Measurements from ENCODE around the gene KCNJ6.

The KCNJ6 gene

GRCh38 chr21:37788503-37788902 lies 127.8 kb downstream of the KCNJ6 start:
- CTCF ChIA-PET = no interaction called here
- no peak for TF ChIP-seq CTCF (IDR thresholded peaks at IDR 0.05; ENCODE audit: control extremely low read depth, extremely low read depth, low read depth, missing control alignments)
- POLR2A ChIA-PET = no interaction called here
- no peak for DNase-seq (ENCODE audit: extremely low spot score)

GRCh38 chr21:37787456-37787855 lies 128.8 kb downstream of the KCNJ6 start:
- no peak for TF ChIP-seq CTCF (IDR thresholded peaks at IDR 0.05; ENCODE audit: control extremely low read depth, extremely low read depth, low read depth, missing control alignments)
- no peak for DNase-seq (ENCODE audit: extremely low spot score)
- ChIA-PET CTCF (interaction anchor here (0.6 kb wide), 1 partner anchor 75 kb away, joined by 3 read pairs; no protein-coding TSS in a partner anchor), POLR2A (no interaction called here)

DNA sequence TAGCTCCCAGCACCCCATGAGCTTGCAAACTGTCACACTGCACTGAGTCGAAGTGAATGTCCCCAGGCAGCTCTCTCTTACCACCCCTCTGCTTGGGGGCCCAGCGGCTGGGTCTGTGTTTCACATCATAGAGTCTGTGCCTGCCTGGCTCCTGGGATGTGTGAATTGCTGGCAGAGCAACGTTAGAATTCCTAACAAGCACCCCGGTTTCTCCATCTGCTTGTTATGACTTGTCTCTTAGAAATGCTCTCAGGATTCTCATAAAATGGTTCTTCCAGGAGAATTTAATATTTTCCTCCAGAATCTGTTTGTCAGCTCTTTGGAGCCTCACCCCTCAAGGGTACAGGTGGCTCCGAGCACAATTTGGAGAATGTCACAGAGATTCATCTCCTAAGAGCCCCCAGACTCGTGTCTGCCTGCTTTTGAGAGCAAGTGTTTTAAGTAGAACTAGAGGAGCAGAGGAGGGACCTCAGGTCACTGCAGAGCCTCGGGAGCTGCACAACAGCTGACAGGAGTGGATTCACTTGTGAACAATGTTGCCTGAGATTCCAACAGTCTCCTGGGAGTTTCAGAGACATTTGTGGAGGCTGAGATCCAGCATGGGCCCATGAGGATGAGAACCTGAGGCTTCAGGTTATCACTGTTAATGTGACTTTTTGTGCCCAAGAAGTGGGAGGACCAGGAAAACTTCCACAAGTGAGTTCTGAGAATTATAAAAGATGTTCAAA lies 131.5 kb downstream of the KCNJ6 start:
- CTCF ChIA-PET = no interaction called here
- POLR2A ChIA-PET = no interaction called here
- no peak for DNase-seq (ENCODE audit: extremely low spot score)
- no peak for TF ChIP-seq CTCF (IDR thresholded peaks at IDR 0.05; ENCODE audit: control extremely low read depth, extremely low read depth, low read depth, missing control alignments)

DNA sequence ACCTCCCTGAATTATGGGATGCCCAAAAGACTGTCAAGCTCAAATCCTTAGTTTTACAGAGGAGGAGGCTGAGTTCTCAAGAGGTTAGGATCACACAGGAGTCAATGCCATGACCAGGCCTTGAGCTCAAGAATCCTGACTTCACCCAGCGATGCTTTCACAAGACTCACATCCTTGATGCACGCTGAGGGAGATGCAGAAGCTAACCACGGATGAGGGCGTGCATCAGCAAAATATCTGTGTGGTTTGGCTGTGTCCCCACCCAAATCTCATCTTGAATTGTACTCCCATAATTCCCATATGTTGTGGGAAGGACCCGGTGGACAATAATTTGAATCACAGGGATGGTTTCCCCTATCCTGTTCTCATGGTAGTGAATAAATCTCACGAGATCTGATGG lies 133.2 kb downstream of the KCNJ6 start:
- ChIA-PET POLR2A (no interaction called here), CTCF (no interaction called here)
- no peak for TF ChIP-seq CTCF (IDR thresholded peaks at IDR 0.05; ENCODE audit: control extremely low read depth, extremely low read depth, low read depth, missing control alignments)
- DNase-seq (ENCODE audit: extremely low spot score) = no peak

DNA sequence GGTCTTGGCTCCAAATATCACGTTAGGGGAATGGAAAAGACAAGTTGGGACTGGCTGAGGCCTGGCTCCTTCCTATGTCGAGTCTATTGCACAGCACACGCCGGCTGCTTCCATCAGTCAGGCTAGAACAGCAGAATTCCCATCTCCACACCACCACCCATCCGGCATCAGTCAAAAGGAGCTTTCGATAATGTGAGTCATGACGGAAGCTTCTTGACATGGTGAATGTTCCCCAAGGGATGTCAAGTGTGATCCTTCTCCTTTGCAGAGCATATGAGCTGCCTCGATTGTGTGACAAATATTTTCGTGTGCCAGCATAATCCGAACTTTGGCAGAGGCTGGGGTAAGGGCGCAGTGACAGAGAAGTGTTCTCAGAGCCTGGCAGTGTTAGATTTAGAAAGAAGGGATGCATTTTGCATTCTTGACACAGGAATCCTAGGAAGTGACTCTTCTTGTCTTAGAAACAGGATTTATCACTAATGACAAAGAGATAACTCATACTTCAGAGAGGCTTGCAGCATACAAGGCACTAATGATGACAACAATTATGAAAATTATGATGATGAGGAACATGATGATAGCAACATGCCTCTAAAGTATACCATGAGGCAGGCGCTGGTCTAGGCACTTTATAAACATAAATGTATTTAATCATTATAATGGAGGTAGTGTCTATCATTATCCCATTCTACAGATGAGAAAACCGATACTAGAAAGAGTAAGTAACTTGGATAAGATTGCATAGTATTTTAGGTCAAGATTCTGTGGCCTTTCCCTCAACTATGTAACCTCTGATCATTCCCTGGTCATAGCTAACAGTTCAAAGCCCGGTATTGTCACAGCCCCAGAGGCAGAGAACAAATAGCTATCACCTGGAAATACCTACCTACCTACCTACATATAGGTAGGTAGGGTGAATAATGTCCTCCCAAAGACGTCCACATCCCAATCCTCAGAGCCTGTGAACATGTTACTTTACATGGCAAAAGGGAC lies 135.0 kb downstream of the KCNJ6 start:
- no peak for DNase-seq (ENCODE audit: extremely low spot score)
- no peak for TF ChIP-seq CTCF (IDR thresholded peaks at IDR 0.05; ENCODE audit: control extremely low read depth, extremely low read depth, low read depth, missing control alignments)
- ChIA-PET POLR2A (no interaction called here), CTCF (no interaction called here)

GRCh38 chr21:37771181-37771580 lies 145.1 kb downstream of the KCNJ6 start:
- no peak for DNase-seq (ENCODE audit: extremely low spot score)
- CTCF ChIA-PET = interaction anchor here (1.0 kb wide), 1 partner anchor 8 kb away, joined by 3 read pairs; no protein-coding TSS in a partner anchor
- POLR2A ChIA-PET = no interaction called here
- no peak for TF ChIP-seq CTCF (IDR thresholded peaks at IDR 0.05; ENCODE audit: control extremely low read depth, extremely low read depth, low read depth, missing control alignments)
